H1 (cell line): ENCODE data around the gene SH3RF3. TPM values are rescaled to one million over a fixed set of nuclear protein-coding genes. Genes with fewer than 3 reads are reported as not detected.

Source experiments
- CTCF ChIA-PET: fragments of 300-600 bp; sonication (Branson Sonifier 250); formaldehyde crosslinking; loops from one replicate; lab custom pipeline; 2021; ENCODE audit not compliant: partially characterized antibody; lab: Charles Lee
- POLR2A ChIA-PET: fragments of 300-600 bp; sonication (Branson Sonifier 250); formaldehyde crosslinking; loops from one replicate; lab custom pipeline; 2021; ENCODE audit warnings: inconsistent platforms; ENCODE audit not compliant: partially characterized antibody; lab: Charles Lee
- DNase-seq, 2 experiments: peaks; one replicate each; pipeline versions ENCODE4 v3.0.0 to v3.0.0-alpha.2; 2010 to 2022; ENCODE audit warnings: low spot score in 2 of 2, low read depth in 1 of 2, mixed read lengths in 1 of 2
- FAIRE-seq: peaks from 2 replicates; lab custom pipeline; 2011; peaks lifted over from hg19 to GRCh38; lab: Jason Lieb, UNC
- H2AFZ ChIP-seq: 2 replicates; pipeline ENCODE4 v1.8.1; 2012; ENCODE audit warnings: low read length, inconsistent platforms
- H2AK5ac ChIP-seq: 2 replicates; pipeline ENCODE4 v1.6.1; 2013; ENCODE audit warnings: low read depth, low read length
- H2BK120ac ChIP-seq: replicated peaks from 2 replicates; pipeline ENCODE3; 2013; ENCODE audit warnings: low read depth, low read length, inconsistent platforms
- H2BK12ac ChIP-seq: 2 replicates; pipeline ENCODE4 v1.6.1; 2013; ENCODE audit warnings: low read depth, low read length
- H2BK15ac ChIP-seq: 2 replicates; pipeline ENCODE4 v1.6.1; 2013; ENCODE audit warnings: low read length
- H2BK20ac ChIP-seq: 2 replicates; pipeline ENCODE4 v1.6.1; 2013; ENCODE audit warnings: low read length
- H2BK5ac ChIP-seq: 2 replicates; pipeline ENCODE4 v1.6.1; 2013; ENCODE audit warnings: low read depth, low read length
- H3K14ac ChIP-seq: 2 replicates; pipeline ENCODE4 v1.6.1; 2013; ENCODE audit warnings: inconsistent platforms; ENCODE audit not compliant: insufficient read length
- H3K18ac ChIP-seq: 2 replicates; pipeline ENCODE4 v1.6.1; 2013; ENCODE audit warnings: low read length; ENCODE audit errors: extremely low read depth
- H3K23ac ChIP-seq: 2 replicates; pipeline ENCODE4 v1.6.1; 2013; ENCODE audit warnings: inconsistent platforms; ENCODE audit not compliant: insufficient read length
- H3K23me2 ChIP-seq: 2 replicates; pipeline ENCODE4 v1.6.1; 2013; ENCODE audit warnings: low read depth, low read length
- H3K27ac ChIP-seq: 2 replicates; pipeline ENCODE4 v1.6.1; 2011; ENCODE audit warnings: low read depth, low read length, inconsistent platforms
- H3K27me3 ChIP-seq, 4 experiments: replicated peaks in 1 of 4; 1 replicate in 1 of 4; 2 replicates in 3 of 4; pipeline versions ENCODE4 v1.6.1 to v1.8.1; 2011 to 2013; ENCODE audit warnings: low read length in 3 of 4, mild to moderate bottlenecking in 3 of 4, inconsistent platforms in 2 of 4, mixed read lengths in 2 of 4, moderate library complexity in 1 of 4; ENCODE audit not compliant: control insufficient read depth in 3 of 4, insufficient read depth in 3 of 4; ENCODE audit errors: extremely low read depth in 1 of 4
- H3K36me3 ChIP-seq, 4 experiments: 2 replicates each; pipeline versions ENCODE4 v1.6.1 to v1.8.1; 2011 to 2013; ENCODE audit warnings: mild to moderate bottlenecking in 4 of 4, low read length in 3 of 4, moderate library complexity in 2 of 4, control low read depth in 1 of 4, inconsistent platforms in 1 of 4; ENCODE audit not compliant: insufficient read depth in 4 of 4, control insufficient read depth in 2 of 4
- H3K4ac ChIP-seq: replicated peaks from 2 replicates; pipeline ENCODE3; 2013; ENCODE audit warnings: low read length, low read depth, mixed read lengths, inconsistent platforms; ENCODE audit not compliant: insufficient read length
- H3K4me1 ChIP-seq, 4 experiments: replicated peaks in 1 of 4; 1 replicate in 1 of 4; 2 replicates in 3 of 4; pipeline versions ENCODE4 v1.6.1 to v1.8.1; 2011 to 2013; ENCODE audit warnings: low read length in 3 of 4, inconsistent platforms in 2 of 4, mixed read lengths in 1 of 4; ENCODE audit not compliant: insufficient read depth in 4 of 4, control insufficient read depth in 3 of 4
- H3K4me2 ChIP-seq, 2 experiments: 2 replicates each; pipeline versions ENCODE4 v1.6.1 to v1.8.1; 2011 to 2013; ENCODE audit warnings: low read depth in 2 of 2, low read length in 2 of 2, control low read depth in 1 of 2, inconsistent platforms in 1 of 2, mild to moderate bottlenecking in 1 of 2; ENCODE audit not compliant: insufficient read depth in 1 of 2
- H3K4me3 ChIP-seq, 4 experiments: fragments of 200-600, 300-600 bp in 1 of 4; sonication (generic), shearing (Covaris generic), sonication (Bioruptor Twin) in 1 of 4; 2 replicates each; pipeline versions ENCODE4 v1.5.1 to v1.8.1; 2011 to 2016; ENCODE audit warnings: low read length in 4 of 4, low read depth in 3 of 4, control low read depth in 2 of 4, inconsistent platforms in 2 of 4, mild to moderate bottlenecking in 2 of 4, mixed read lengths in 1 of 4, moderate library complexity in 1 of 4; ENCODE audit not compliant: insufficient read depth in 2 of 4; ENCODE audit errors: extremely low read depth in 1 of 4
- H3K56ac ChIP-seq: replicated peaks from 2 replicates; pipeline ENCODE3; 2013; ENCODE audit warnings: low read depth, mild to moderate bottlenecking, mixed read lengths, low read length, inconsistent platforms; ENCODE audit not compliant: insufficient read length
- H3K79me1 ChIP-seq: 2 replicates; pipeline ENCODE4 v1.6.1; 2013; ENCODE audit warnings: low read depth, low read length, control low read depth
- H3K79me2 ChIP-seq, 2 experiments: 2 replicates each; pipeline versions ENCODE4 v1.6.1 to v1.8.1; 2012 to 2013; ENCODE audit warnings: low read length in 2 of 2, mild to moderate bottlenecking in 2 of 2, inconsistent platforms in 1 of 2; ENCODE audit not compliant: insufficient read depth in 2 of 2, control insufficient read depth in 1 of 2
- H3K9ac ChIP-seq, 4 experiments: replicated peaks in 1 of 4; 1 replicate in 1 of 4; 2 replicates in 3 of 4; pipeline versions ENCODE4 v1.6.1 to v1.8.1; 2011 to 2013; ENCODE audit warnings: low read depth in 3 of 4, low read length in 3 of 4, control low read depth in 2 of 4, mild to moderate bottlenecking in 2 of 4, moderate library complexity in 2 of 4, inconsistent platforms in 1 of 4; ENCODE audit errors: extremely low read depth in 1 of 4
- H3K9me3 ChIP-seq, 2 experiments: 2 replicates each; pipeline versions ENCODE4 v1.6.1 to v1.8.1; 2012 to 2013; ENCODE audit warnings: mild to moderate bottlenecking in 2 of 2, moderate library complexity in 2 of 2, control low read depth in 1 of 2, inconsistent platforms in 1 of 2, low read depth in 1 of 2, low read length in 1 of 2, mixed read lengths in 1 of 2; ENCODE audit not compliant: insufficient read depth in 2 of 2
- H4K20me1 ChIP-seq, 2 experiments: replicated peaks in 1 of 2; 2 replicates each; pipeline versions ENCODE3 to v1.8.1; 2011 to 2013; ENCODE audit warnings: inconsistent platforms in 2 of 2, low read length in 2 of 2, mild to moderate bottlenecking in 1 of 2; ENCODE audit not compliant: insufficient read depth in 2 of 2, control insufficient read depth in 1 of 2
- H4K5ac ChIP-seq: 2 replicates; pipeline ENCODE4 v1.6.1; 2013; ENCODE audit warnings: low read length, low read depth, mixed read lengths, inconsistent platforms; ENCODE audit not compliant: insufficient read length
- H4K8ac ChIP-seq: 2 replicates; pipeline ENCODE4 v1.8.0; 2013; ENCODE audit warnings: mild to moderate bottlenecking, moderate library complexity, low read length, inconsistent platforms; ENCODE audit not compliant: insufficient read depth; ENCODE audit errors: extremely low read depth
- H4K91ac ChIP-seq: replicated peaks from 2 replicates; pipeline ENCODE3; 2013; ENCODE audit warnings: low read length, mixed read lengths, inconsistent platforms; ENCODE audit not compliant: insufficient read length
- BACH1 ChIP-seq: IDR thresholded peaks from 2 replicates; pipeline ENCODE4 v1.6.1; 2012; ENCODE audit warnings: low read length, improper control_type of control experiment
- EGR1 ChIP-seq: IDR thresholded peaks from 2 replicates; pipeline ENCODE4 v1.6.1; 2011; ENCODE audit warnings: low read depth, low read length, borderline replicate concordance
- EZH2 ChIP-seq: fragments of 200-600 bp; sonication (generic); IDR thresholded peaks from 2 replicates; pipeline ENCODE4 v1.7.1; 2012; ENCODE audit warnings: low read depth, mild to moderate bottlenecking, moderate library complexity, low read length, inconsistent platforms; ENCODE audit not compliant: severe bottlenecking
- FOSL1 ChIP-seq: IDR thresholded peaks from 2 replicates; pipeline ENCODE4 v1.6.1; 2011; ENCODE audit warnings: mild to moderate bottlenecking, low read depth, low read length, moderate library complexity; ENCODE audit not compliant: insufficient read depth
- NRF1 ChIP-seq: IDR thresholded peaks from 2 replicates; pipeline ENCODE4 v1.6.1; 2011; ENCODE audit warnings: mild to moderate bottlenecking, low read depth, low read length, improper control_type of control experiment
- SP2 ChIP-seq: IDR thresholded peaks from 2 replicates; pipeline ENCODE4 v1.6.1; 2012; ENCODE audit warnings: mild to moderate bottlenecking, low read length, inconsistent platforms
- TEAD4 ChIP-seq: IDR thresholded peaks from 2 replicates; pipeline ENCODE4 v1.6.1; 2012; ENCODE audit warnings: low read depth, low read length, inconsistent platforms, mixed read lengths
- WGBS, 2 experiments: shearing (Covaris generic) in 1 of 2; methylation state at CpG; one replicate each; pipeline versions ENCODE4 v1.1.6 to v1.1.7; 2013 to 2015; ENCODE audit warnings: low lambda C conversion rate in 2 of 2, mixed read lengths in 2 of 2, inconsistent platforms in 1 of 2, low coverage in 1 of 2, missing lambda C conversion rate in 1 of 2; ENCODE audit not compliant: insufficient replicate concordance in 2 of 2, insufficient coverage in 1 of 2, insufficient read length in 1 of 2; ENCODE audit errors: extremely low coverage in 1 of 2, missing lambda C conversion rate in 1 of 2; 5-methylcytosine and 5-hydroxymethylcytosine counted together
- polyA plus RNA-seq, 7 experiments: library from polyadenylated mRNA; depleted of rRNA in 3 of 7; stranded (reverse) in 5 of 7; unstranded in 2 of 7; fragments of >200 nt in 5 of 7; fragments of 200-250 nt in 2 of 7; gene quantifications; 1 replicate in 5 of 7; 2 replicates in 1 of 7; 4 replicates in 1 of 7; pipeline versions ENCODE4 v1.2.1 to v1.2.3, GENCODE V29; 2011 to 2013; ENCODE audit warnings: missing spikeins in 2 of 7, mixed read lengths in 2 of 7
- total RNA-seq: library from RNA; stranded (reverse); fragmentation: NEBNext Ultra II Directional; extraction: Animal tissue kit (Norgen Biotek cat#: 25700); gene quantifications from 2 replicates; pipeline ENCODE4 v1.2.1, GENCODE V29; 2021

SH3RF3 gene
- total and polyA plus RNA-seq, 2 of the 8 experiments (the other 6 are each of a cell fraction or from before 2014, with no cell fraction given) = 0.11 to 0.65 TPM

DNA sequence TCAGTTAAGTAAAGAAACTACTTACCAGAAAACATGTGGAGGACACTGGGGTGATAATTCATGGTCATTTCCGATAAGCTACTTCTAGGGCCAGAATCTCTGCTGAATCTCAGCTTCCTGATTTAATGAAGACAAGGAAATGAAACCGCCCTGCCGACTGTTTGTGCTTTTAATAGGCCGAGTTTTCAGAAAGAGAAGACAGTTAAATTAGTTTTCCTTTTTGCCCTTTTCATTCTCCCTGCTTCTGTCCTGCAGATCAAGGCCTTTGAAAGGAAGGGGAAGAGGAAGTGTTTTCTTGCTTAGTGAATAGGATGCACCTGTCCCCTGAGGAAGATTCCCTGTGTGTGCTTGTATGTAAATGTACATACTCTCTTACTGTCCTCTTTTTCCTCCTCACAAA is 126.6 kb downstream of the SH3RF3 start:
- H3K14ac ChIP-seq = no peak overlapping the region
- H3K23me2 ChIP-seq = no peaks in the 10 kb centered on the region
- no peak for FAIRE-seq
- CTCF ChIA-PET = no interaction called here
- TF ChIP-seq EZH2 (no peak), NRF1 (no peak), TEAD4 (no peak), SP2 (no peak), EGR1 (no peak), FOSL1 (no peak), BACH1 (no peak)
- H2BK12ac ChIP-seq = no peak overlapping the region
- peaks cover 0 to 2% of the 10 kb centered on the region in 2 experiments for H4K20me1 ChIP-seq
- no peak overlapping the region for H2BK15ac ChIP-seq
- no peak overlapping the region for H3K4me3 ChIP-seq
- H3K18ac ChIP-seq = no peak overlapping the region
- no peak overlapping the region for H3K27ac ChIP-seq
- no peak overlapping the region for H2BK5ac ChIP-seq
- H3K79me2 ChIP-seq = no peaks in the 10 kb centered on the region
- H3K9me3 ChIP-seq = no peaks in the 10 kb centered on the region
- H3K23ac ChIP-seq = no peak overlapping the region
- no peak overlapping the region for H2BK20ac ChIP-seq
- H2AFZ ChIP-seq = no peak overlapping the region
- H3K4me2 ChIP-seq = no peak overlapping the region
- H3K4ac ChIP-seq = no peak overlapping the region
- H3K4me1 ChIP-seq = no peaks in the 10 kb centered on the region
- no peak overlapping the region for H3K56ac ChIP-seq
- H4K5ac ChIP-seq = no peak overlapping the region
- H3K27me3 ChIP-seq = no peaks in the 10 kb centered on the region
- DNase-seq = no peak
- POLR2A ChIA-PET = no interaction called here
- H4K91ac ChIP-seq = no peak overlapping the region
- H2BK120ac ChIP-seq = no peak overlapping the region
- H3K9ac ChIP-seq = no peak overlapping the region
- no peak overlapping the region for H4K8ac ChIP-seq
- H3K79me1 ChIP-seq = no peaks in the 10 kb centered on the region
- WGBS, 2 experiments = 90% methylated on average over 4 of the region's 4 CpGs; no CpG with 5 or more reads in 1 of the 2 experiments
- H3K36me3 ChIP-seq = no peaks in the 10 kb centered on the region
- no peak overlapping the region for H2AK5ac ChIP-seq
